ENCODE results near the gene IRS1. TPM values are rescaled to one million over a fixed set of nuclear protein-coding genes. Genes with fewer than 3 reads are reported as not detected.

Gene IRS1
- total and polyA plus RNA-seq, 2 of the 4 experiments (the other 2 are of a cell fraction) = 21.1 to 37.1 TPM

GRCh38 chr2:226794196-226794661 is 5.4 kb downstream of the IRS1 start:
- peak overlapping the region; percentile 85 for H3K4me2 ChIP-seq (ENCODE audit: low read depth, low read length)
- peak overlapping the region; percentile 97 for H3K27ac ChIP-seq (ENCODE audit: insufficient read depth, low read length)
- intact Hi-C loops (cut with micrococcal nuclease) (loop anchor here (2.0 to 10.0 kb wide), 7 partner anchors 37 to 905 kb away; no protein-coding TSS in a partner anchor), dilution Hi-C loops (cut with HindIII; ENCODE audit: low sequenced_read_pairs, unreplicated experiment) (no loop called here), in situ Hi-C loops (cut with MboI; ENCODE audit: low sequenced_read_pairs) (loop anchor here (5.0 to 25.0 kb wide), 3 partner anchors 139 to 1682 kb away; no protein-coding TSS in a partner anchor)
- peak overlapping the region; percentile 78 for H3K4me3 ChIP-seq (ENCODE audit: insufficient read depth, low read depth, low read length)
- H3K36me3 ChIP-seq (ENCODE audit: control insufficient read depth, insufficient read depth, low read length) = peaks cover 64% of the 10 kb centered on the region
- ChIA-PET POLR2A (ENCODE audit: unreplicated experiment) (interaction anchor here (0.6 kb wide), 1 partner anchor 581 kb away, joined by 3 read pairs; no protein-coding TSS in a partner anchor), CTCF (interaction anchor here (0.9 kb wide), 1 partner anchor 677 kb away, joined by 3 read pairs; no protein-coding TSS in a partner anchor)
- peak overlapping the region; percentile 86 for H2BK120ac ChIP-seq (ENCODE audit: low read depth, low read length)
- H3K23ac ChIP-seq (ENCODE audit: low read depth, low read length) = peak overlapping the region; percentile 99; the same call in 1 of the 2 replicates
- peaks cover 37% of the 10 kb centered on the region for H4K20me1 ChIP-seq (ENCODE audit: insufficient read depth, low read length)
- H2AK5ac ChIP-seq (ENCODE audit: low read depth, low read length) = peak overlapping the region; percentile 72
- peak overlapping the region; percentile 89 for H3K4ac ChIP-seq (ENCODE audit: low read depth, low read length)
- TF ChIP-seq CEBPB (IDR thresholded peaks at IDR 0.05; ENCODE audit: low read depth, low read length) (peak; percentile 32; the same call in 1 of the 2 replicates), RFX5 (IDR thresholded peaks at IDR 0.05; ENCODE audit: low read depth, low read length) (no peak), RCOR1 (IDR thresholded peaks at IDR 0.05; ENCODE audit: insufficient replicate concordance, low read length) (no peak)
- WGBS, 2 experiments (ENCODE audit: extremely low coverage in 2 of 2, insufficient read length in 1 of 2) = no CpG with 5 or more reads among the region's 4 CpGs
- no peaks in the 10 kb centered on the region for H3K27me3 ChIP-seq (ENCODE audit: control insufficient read depth, insufficient read depth, low read length)
- H2AK9ac ChIP-seq (replicated peaks; ENCODE audit: low read depth, low read length, poor library complexity) = no peak overlapping the region
- peak overlapping the region; percentile 91 for H4K91ac ChIP-seq (ENCODE audit: insufficient read depth, low read depth, low read length)
- BruUV-seq (replicated peaks) = TSS peak; percentile 11
- peak overlapping the region; percentile 70 to 82 for H4K8ac ChIP-seq (ENCODE audit: low read depth in 2 of 2, low read length in 2 of 2)
- H2BK20ac ChIP-seq (ENCODE audit: low read depth, low read length) = peak overlapping the region; percentile 38; the same call in 1 of the 2 replicates
- no peaks in the 10 kb centered on the region for H3K9me3 ChIP-seq (ENCODE audit: control insufficient read depth, insufficient read depth, low read length)
- DNase-seq (peak; percentile 29), ATAC-seq (ENCODE audit: low read depth) (no peak)
- peaks cover 8% of the 10 kb centered on the region for H3K4me1 ChIP-seq (ENCODE audit: control insufficient read depth, insufficient read depth, low read length)
- no peak overlapping the region for H2AFZ ChIP-seq (replicated peaks; ENCODE audit: low read length, poor library complexity)
- peak overlapping the region; percentile 78 for H4K5ac ChIP-seq (ENCODE audit: low read depth, low read length)
- H3K56ac ChIP-seq (ENCODE audit: extremely low read depth, insufficient read depth, low read length) = peak overlapping the region; percentile 91
- H2BK5ac ChIP-seq (ENCODE audit: low read depth, low read length, poor library complexity, severe bottlenecking) = peak overlapping the region; percentile 99
- no peak overlapping the region for H2BK15ac ChIP-seq (ENCODE audit: low read depth, low read length)
- H3K9me1 ChIP-seq (ENCODE audit: insufficient read depth, low read length) = peaks cover 10% of the 10 kb centered on the region; the same call in 1 of the 2 replicates
- peaks cover 0 to 13% of the 10 kb centered on the region in 2 experiments; a peak in 2 of 4 replicates for H3K79me1 ChIP-seq (ENCODE audit: low read depth in 1 of 2, low read length in 2 of 2)
- H3K14ac ChIP-seq (replicated peaks; ENCODE audit: low read depth, low read length) = peak overlapping the region; percentile 82
- peak overlapping the region; percentile 92 for H3K9ac ChIP-seq (ENCODE audit: low read depth, low read length)
- peak overlapping the region; percentile 95 for H3K18ac ChIP-seq (ENCODE audit: low read depth, low read length)

Measured in IMR-90 (cell line).